NT2/D1 (cell line): ENCODE data around the gene RPL15.

ENCODE experiments used
- SUZ12 ChIP-seq: IDR thresholded peaks from 2 replicates; pipeline ENCODE4 v1.6.1; 2011; ENCODE audit not compliant: insufficient read length, insufficient read depth; ENCODE audit errors: extremely low read depth
- ZNF274 ChIP-seq: IDR thresholded peaks from 2 replicates; pipeline ENCODE4 v1.6.1; 2011; ENCODE audit warnings: mild to moderate bottlenecking, low read depth, low read length

DNA sequence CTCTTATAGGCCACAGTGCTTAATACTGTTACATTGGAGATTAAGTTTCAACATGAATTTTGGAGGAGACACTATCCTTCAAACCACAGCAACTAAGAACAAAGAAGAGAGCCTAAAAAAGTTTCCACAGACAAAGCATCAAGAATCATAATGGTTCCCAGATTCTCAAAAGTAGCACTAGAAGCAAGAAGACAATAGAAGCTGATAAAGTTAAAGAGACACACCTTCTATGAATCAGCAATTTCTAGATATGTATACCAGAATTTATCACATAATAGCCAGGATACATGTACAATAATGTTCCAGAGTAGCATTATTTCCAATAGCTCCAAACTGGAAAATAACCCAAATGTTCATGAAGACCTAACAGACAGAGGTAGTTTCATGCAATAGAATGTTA lies 12.4 kb upstream of the RPL15 start:
- no peak for TF ChIP-seq SUZ12
- no peak for TF ChIP-seq ZNF274
